RPMI7951 (cell line): ENCODE results near the gene ZNF792. TPM values are rescaled to one million over a fixed set of nuclear protein-coding genes. Genes with fewer than 3 reads are reported as not detected.
A peak's percentile ranks its signal among the peaks of the same experiment; 100 is the strongest.
"Not testable (repeated sequence)": the region's sequence is repeated elsewhere in the genome, so short reads cannot be mapped to it uniquely, and the experiment has no call there.

Source experiments
- DNase-seq: peaks from one replicate; pipeline ENCODE4 v3.0.0-alpha.2; 2012; ENCODE audit warnings: low read depth
- total RNA-seq: library from RNA; depleted of rRNA; stranded (reverse); fragments of >200 nt; shearing (Covaris generic); gene quantifications from 2 replicates; pipeline ENCODE4 v1.2.3, GENCODE V29; 2014; rRNA removed

The ZNF792 gene
- total RNA-seq = 7.2 and 7.4 TPM in 2 replicates

- peak; percentile 69 for DNase-seq
These were observed at the start of gene ZNF792 for GRCh38 chr19:34963573-34964406. ZNF792 (minus strand) TSS chr19:34964229; CDS start chr19:34963662, 567 bp downstream.

- DNase-seq = peak; percentile 43
These were observed 49.2 kb upstream of the ZNF792 start for GRCh38 chr19:35013041-35013819.

- no peak for DNase-seq
These were observed 48.0 kb upstream of the ZNF792 start for GRCh38 chr19:35011737-35012682.

- DNase-seq = no peak
These were observed 47.2 kb upstream of the ZNF792 start for GRCh38 chr19:35011091-35011689.

- no peak for DNase-seq
These were observed 45.7 kb upstream of the ZNF792 start for GRCh38 chr19:35009424-35010415.

GRCh38 chr19:35008891-35009341 lies 44.9 kb upstream of the ZNF792 start:
- no peak for DNase-seq

GRCh38 chr19:35007427-35007826 lies 43.4 kb upstream of the ZNF792 start:
- DNase-seq = not testable (repeated sequence)

GRCh38 chr19:35006999-35007365 lies 43.0 kb upstream of the ZNF792 start:
- no peak for DNase-seq

- DNase-seq = peak; percentile 50
These were observed 42.4 kb upstream of the ZNF792 start for GRCh38 chr19:35006342-35006998.

- DNase-seq = not testable (repeated sequence)
These were observed 41.9 kb upstream of the ZNF792 start for GRCh38 chr19:35006007-35006341.

GRCh38 chr19:35005256-35005977 lies 41.4 kb upstream of the ZNF792 start:
- no peak for DNase-seq

- no peak for DNase-seq
These were observed 40.7 kb upstream of the ZNF792 start for GRCh38 chr19:35004517-35005255.

- no peak for DNase-seq
These were observed 38.1 kb upstream of the ZNF792 start for GRCh38 chr19:35002037-35002535.

GRCh38 chr19:35000647-35001501 lies 36.8 kb upstream of the ZNF792 start:
- DNase-seq = peak; percentile 56

- no peak for DNase-seq
These were observed 36.3 kb upstream of the ZNF792 start for GRCh38 chr19:35000338-35000646.

- DNase-seq = peak; percentile 89
These were observed 35.7 kb upstream of the ZNF792 start, which contains the start of gene GRAMD1A for GRCh38 chr19:34999498-35000337. GRAMD1A (plus strand) TSS chr19:35000323; CDS start chr19:35000479, 156 bp downstream.
